Colon (tissue), 2 donors: Measurements from ENCODE around the gene PTPRG.

Experiments used
- FAIRE-seq: peaks from 2 replicates; lab custom pipeline; 2012; peaks lifted over from hg19 to GRCh38; lab: Jason Lieb, UNC
- donor health status: control.
- donor health status: control.

PTPRG gene

DNA sequence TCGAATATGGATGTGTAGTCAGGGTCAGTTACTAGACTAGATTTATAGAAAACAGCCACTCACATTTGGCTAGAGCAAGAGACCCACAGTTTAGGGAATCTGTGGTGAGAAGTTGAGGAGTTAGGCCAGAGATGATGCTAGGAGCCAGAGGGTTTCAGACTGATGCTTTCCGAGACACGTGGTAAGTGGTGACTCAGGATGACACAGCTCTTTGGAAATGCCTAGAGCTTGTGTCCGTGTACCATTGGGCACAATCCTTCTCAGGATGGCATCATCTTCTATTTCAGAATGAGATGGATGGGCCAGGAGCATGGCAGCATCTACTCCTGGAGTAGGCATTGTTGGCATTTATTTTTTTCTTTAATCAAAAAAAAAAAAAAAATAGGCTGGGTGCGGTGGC, 28.5 kb downstream of the PTPRG start:
- FAIRE-seq: no peak

DNA sequence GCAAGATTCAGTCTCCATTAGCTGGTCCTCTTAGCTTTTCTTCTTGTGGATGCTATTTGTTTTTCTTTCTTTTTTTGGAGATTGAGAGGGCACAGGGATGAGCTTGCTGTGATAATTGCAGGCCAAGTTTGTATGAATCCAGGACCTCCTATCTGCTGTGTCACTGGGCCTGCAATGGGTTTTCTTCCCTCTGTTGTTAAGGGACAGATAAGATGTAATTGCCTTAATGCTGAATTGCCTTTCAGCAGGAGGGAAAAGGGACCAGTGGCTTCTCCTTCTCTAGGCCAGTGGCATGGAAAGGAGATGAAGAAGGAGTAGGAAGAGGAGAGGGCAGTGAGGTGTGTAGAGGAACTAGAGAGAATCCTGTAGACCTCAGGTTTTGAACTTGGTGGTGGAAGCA, 29.9 kb downstream of the PTPRG start:
- no peak for FAIRE-seq

DNA sequence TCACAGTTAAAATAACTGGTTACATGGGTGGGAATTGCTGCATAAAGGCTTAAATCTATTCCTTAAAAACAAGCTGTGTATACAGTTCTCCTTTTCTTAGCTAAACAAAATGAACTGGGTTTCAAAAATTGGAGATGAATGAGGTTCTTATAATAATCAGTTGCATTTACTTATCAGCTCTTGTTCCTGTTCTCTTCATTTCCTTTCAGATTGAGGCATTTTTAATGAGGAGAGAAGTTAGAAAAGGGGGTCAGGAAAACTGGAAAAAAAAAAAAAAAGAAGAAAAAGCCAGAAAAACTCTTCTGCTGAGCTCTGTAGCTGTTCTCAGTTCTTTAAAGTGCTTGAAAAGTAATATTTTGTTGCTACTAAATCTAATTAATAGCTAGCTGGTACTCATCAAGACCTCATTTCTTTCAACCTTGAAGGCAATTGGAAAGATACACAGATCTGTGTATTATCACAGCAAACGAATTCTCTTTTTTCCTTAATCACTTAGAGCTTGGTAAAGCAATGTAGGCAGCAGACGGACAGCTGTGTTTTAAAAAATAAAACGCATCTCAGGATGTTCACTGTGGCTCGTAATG, 32.2 kb downstream of the PTPRG start:
- no peak for FAIRE-seq

DNA sequence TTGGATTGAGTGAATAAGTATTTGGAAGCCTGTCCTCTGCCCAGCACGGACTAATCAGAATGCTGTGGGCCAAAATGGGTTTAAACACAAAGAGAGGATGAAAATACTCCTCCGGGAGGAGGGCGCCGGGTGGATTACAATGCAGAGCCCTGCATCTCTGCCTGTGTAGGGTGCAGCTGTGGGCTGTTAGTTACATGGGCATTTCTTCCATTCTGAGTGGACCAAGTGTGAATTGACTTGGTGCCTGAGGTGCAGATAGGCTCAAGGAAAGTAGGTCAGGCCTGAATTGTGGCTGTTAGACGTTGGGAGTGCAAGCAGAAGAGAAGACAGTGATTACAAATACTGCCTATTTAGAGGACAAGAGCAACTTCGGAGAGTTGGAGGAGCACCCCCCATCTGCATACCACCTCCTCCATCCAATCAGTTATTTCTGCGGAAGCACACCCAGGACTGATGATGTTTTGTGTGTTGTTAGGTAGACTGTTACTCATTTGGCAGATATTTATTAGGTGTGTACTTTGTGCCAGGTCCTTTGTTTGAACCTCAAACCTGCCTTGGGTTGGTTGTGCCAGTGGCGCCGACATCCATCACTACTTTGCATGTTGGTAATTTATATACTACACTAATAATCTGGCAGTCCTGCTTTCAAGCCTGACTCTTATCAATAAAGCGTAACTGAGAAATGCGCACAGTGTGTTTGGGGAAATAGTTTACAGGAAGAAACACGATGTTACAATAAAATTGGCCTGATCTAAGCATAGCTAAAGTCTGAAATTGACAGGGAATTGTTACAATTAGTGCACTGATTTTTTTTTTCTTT, 33.0 kb downstream of the PTPRG start:
- FAIRE-seq: no peak

DNA sequence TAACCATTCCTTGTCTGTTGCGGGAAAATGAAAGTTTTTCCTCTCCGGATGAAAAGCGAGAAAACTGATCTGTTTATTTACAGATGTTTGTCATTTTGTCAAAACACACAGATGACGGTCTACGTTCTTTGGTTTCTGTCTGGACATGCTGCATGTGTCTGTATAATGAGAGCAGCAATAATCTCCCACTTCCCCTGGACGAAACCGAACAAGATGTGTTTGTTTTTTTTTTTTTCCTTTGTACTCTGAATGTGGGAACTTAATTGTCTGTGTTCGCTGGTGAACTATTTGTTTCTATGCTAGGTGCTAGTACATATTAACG, 33.6 kb downstream of the PTPRG start:
- no peak for FAIRE-seq

DNA sequence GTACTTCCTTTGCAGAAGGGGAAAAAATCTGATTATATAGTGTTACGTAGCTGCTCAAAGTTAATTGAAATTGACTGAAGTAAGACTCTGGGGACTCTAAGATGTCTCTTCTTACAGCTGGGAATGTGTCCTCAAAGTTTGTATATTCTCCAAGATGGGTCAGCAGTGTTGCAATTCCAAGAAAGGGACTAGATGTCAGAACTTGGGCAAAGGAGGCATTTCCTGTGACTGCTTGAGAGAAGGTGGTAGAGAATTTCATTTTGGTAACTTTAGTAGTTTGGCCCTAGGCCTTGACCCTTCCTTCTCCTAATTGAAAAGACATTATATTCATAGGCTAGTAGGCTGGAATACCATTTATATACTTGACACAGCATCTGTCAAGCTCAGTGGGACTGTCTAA, 33.9 kb downstream of the PTPRG start:
- FAIRE-seq: no peak

DNA sequence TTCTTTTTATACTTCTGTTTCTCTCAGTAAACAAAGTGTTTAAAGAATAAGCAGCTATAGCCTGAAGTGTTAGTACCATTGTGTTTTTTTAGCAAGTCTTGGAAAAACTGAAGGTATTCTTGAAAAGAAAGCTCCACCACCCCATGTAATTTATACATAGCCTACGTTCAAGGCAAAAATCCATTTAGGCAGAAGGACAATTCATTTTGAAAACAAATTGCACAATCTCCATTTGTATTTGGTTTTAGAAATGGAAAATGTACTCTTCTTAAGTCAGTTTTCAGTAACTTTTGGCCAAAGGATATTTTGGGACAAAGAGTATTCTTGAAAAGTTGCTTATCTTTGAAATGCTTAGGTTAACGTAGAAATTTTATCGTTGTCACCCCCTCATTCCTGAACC, 34.5 kb downstream of the PTPRG start:
- FAIRE-seq: no peak

DNA sequence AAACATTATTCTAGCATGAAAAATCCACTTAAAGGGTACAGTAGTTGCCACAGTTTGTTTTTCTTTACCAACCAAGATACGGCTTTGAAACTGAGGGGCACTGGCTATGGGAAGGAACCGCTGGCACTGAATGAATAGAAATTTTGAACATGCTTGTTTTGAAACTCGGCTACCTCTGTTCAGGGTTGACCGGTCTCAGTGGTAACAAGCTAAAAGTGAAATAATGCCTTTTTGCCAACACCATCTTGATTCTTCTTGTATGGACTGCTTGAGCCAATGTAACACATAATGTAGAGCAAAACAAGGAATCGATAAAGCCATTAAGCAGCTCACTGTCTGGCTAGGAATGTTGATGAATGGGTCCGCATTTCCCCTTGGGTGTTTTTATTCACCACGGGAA, 36.5 kb downstream of the PTPRG start:
- no peak for FAIRE-seq

DNA sequence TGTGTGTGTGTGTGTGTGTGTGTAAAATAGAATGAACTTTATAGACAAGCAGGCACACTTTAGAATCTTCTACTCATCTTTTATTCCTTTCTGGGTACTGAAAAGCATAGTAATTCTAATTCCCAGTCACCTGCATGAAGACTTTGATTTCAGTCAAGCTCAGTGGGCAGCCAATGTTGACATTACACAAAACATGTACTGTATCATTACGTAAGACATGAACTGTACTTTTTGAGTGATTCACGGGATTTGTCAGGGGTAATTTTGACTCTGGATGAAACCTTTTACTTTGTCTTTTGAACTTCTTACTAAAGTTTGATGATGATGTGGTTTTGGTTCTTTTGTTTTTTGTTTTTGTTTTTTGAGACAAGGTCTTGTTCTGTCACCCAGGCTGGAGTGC, 38.8 kb downstream of the PTPRG start:
- no peak for FAIRE-seq

DNA sequence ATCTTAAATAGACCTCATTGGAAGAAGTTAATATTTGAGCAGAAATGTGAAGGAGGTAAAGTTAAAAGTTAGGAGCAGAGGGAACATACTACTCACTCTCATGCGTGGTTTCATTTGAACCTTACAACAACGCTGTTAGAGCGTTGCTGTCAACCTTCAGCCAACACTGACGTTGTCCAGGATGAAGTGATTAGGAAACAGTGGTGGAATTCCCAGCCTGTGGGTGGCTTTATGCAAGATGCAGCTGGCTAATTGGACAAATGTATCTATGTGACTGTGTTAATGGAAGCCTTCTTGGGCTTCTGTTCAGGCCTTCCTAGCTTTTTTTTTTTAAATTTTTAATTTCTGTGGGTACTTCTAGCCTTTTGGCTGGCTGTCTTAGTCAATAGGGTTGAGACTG, 40.5 kb downstream of the PTPRG start:
- no peak for FAIRE-seq

DNA sequence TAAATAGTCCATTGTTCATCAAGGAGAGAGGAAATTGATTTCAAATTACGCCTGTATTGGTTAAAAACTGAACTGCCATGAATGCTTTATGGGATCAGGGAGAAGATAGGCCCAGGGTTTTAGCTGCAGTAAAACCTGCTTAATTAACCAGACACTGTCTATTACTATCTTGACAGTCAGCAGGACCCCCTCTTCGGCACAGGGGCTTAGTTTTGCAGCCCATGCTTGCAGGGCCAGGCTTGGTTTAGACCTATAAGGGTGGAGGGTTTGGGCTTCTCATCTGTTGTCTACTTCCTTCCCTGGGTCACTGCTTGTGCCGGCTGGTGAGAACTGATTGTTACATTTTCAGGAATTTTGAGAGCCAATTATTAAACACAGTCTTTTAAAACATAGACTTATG, 41.1 kb downstream of the PTPRG start:
- no peak for FAIRE-seq

DNA sequence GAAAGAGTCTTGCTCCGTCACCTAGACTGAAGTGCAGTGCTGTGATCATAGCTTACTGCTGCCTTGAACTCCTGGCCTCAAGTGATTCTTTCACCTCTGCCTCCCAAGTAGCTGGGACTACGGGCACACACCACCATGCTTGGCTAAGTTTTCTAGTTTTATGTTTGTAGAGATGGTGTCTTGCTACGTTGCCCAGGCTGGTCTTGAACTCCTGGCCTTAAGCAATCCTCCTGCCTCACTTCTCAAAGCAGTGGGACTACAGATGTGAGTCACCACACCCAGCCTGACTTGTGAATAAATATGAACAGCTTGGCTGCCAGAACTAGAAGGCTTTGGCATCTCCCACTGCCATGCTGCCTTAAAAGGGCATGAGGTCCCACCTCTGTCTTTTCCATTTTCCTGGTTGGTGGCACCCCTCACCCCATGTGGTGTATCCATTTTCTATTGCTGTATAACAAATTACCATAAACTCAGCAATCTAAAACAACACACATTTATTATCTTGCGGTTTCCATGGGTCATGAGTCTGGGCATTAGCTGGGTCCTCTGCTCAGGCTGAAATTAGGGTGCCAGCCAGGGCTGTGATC, 44.3 kb downstream of the PTPRG start:
- no peak for FAIRE-seq

DNA sequence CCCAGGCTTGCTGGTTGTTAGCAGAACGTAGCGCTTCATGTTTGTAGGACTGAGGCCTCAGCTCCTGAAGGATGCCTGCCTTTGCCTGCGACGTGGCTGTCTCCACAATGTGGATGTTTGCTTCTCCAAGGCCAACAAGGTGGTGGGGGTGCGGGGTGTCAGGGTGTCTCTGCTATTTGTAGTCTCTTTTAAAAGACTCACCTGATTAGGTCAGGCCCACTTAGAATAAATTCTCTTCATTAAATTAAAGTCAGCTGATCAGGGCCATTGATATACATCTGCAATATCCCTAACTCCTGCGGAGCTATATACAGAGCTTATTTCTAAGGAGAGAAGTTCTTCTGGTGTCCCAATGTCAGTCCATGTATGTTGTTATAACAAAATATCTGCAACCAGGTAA, 44.8 kb downstream of the PTPRG start:
- FAIRE-seq: no peak

DNA sequence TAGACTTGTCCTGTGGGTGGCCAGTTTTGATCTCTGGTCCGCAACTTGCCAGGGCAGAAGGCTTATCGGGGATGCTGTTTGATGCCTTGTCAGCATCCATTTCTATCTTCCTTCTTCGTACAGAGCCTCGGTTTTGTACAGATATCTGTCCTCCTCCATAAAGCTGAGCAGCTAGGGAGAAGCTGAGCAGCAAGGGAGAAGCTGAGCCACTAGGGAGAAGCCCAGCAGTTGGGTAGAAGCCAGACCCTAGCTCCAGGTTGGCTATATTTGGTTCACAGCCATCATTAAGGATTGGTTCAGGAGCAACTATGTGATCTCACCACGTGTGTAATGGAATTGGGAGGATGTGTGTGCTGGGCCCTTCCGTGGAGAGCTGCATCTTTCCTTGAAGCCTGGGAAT, 46.7 kb downstream of the PTPRG start:
- FAIRE-seq: no peak

DNA sequence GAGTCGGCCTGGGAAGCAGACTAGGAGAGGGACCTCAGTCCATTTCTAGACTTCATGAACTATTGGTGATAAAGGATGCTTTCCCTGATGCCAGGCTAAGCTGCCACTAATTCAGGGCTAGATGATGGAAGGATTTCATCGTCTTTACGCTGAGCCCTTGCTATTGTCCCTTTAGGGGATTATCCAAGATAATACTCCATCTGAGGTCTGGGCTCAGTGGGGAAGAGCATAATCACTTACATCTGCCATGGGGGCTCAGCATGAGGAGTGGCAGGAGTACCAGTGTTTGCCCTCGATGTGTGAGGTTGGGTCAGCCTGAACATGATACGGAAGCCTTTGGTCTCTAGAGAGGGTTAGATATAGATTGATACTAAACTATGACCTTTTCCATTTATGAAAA, 47.3 kb downstream of the PTPRG start:
- no peak for FAIRE-seq

DNA sequence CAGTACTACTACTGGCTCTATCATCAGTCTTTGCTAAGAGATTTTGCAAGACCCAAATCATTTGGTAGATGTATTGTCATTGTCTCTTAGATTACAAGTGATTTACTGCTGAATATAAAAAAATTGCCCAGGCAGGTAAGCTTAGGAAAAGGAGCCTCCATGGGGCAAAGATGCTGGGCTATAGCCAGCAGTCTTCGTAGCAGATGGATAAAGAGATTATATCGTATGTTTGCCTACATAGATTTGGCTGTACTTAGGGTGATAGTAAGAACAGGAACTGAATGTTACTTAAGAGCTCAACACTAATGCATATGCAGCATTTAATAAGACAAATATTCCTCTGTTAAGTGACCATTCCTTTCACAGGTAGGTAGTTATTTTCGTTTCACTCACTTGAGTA, 48.9 kb downstream of the PTPRG start:
- no peak for FAIRE-seq

DNA sequence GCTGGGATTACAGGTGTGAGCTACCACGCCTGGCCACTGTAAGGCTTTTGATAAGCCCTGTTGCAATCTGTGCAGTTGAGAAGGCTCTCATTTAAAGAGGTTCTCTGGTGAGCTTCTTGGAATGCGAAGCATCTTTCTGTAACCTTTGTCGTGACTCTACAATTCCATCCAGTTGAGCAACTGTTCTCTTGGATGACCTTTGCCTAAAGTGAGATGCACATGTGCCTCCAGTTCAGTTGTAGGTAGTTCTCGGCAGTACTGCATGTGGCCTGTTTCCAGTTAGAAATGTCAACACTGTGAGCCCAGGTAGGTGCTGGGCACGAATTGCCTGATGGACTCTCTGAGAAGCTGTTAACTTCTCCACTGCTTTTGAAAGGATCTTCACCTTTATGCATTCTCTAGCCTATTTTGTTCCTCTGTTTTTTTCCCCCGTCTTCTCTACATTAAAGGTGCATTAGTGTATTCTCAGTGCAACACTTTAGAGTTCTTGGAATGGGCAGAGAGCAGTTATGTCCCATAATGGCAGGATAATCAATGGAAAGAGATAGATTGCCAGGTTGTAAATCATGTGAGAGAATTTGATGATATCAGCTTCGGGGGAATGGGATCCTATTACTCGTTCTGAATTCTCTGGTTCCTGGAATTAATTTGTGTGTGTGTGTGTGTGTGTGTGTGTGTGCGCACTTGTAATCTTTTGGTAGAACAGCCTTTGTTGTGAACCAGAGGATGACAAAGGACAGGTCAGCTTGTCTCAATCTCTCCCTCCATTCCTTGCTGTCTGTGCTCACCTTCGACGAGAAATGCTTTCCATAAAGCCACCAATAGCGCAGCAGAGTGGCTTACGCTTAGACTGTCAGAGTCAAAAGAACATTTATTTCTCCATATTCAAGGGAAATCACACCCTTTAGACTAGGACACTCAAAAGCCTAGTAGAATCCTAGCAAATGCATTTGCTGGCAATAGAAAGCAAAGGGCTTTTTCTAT, 51.1 kb downstream of the PTPRG start:
- FAIRE-seq: no peak

DNA sequence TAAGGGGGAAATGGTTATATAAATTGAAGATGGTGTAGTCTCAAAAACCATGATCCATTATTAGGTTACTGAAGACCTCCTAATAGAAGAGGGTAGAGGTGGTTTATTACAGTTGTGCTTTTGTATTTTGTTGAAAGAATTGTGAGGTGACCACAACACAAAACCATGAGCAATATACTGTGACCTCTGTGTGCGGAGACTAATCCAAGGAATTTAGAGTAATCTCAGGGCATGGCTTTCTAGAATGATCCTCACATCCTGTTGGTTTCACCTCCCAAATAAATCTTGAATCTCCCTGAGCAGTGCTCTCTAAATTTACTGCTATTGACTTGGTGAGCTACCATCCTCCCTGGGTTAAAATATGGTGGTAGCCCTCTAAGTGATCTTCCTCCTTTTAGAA, 52.3 kb downstream of the PTPRG start:
- no peak for FAIRE-seq

DNA sequence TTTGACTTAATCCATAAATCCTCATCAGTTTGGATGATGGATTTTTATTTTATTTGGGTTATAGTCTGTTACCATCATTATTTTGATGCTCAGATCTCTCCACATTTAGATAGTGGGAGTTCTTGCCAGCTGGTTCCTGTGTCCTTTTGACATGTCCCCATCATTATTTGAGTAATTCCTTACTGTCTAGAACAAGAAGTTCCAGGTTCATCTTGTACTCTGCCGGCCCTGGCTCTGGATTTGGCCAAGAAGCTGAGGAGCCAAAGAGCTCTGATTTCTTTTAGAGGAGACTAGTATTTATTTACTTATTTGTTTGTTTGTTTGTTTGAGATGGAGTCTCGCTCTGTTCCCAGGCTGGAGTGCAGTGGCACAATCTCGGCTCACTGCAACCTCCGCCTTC, 54.3 kb downstream of the PTPRG start:
- no peak for FAIRE-seq

DNA sequence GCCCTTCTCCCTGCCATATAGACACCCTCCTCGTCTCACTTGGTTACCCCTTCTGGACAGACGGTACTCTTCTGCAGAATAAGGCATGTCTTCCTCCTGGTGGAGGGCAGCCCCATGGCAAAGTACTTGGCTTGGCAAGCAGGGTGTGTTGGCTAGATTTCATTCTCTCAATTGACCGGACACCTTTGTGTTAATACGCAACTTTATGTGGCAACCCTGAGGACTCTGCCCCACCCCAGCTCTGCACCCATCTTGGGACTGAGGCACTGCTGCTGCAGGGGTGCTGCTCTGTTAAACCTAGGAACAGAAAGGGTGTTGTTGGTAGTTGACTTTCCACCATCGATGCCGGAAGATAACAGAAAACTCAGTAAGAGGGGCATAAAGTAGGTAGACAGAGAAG, 55.2 kb downstream of the PTPRG start:
- FAIRE-seq: no peak

DNA sequence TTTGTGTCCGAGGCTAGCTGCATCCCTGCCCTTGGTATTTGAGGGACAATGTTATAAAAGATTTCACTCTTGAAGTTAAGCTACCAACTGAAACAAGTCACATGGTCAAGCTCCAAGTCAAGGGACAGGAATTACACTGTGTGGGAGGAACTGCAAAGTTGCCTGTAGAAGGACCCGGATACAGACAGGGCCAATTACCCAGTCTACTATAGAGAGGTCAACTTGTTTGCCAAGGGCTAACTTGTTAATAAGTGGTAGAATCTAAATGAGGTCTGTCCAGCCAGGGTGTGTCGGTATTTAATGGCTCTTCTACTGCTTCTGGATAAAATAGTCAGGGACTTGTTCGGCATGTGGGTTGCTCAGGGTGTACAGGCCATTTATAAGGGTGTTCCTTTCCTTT, 55.7 kb downstream of the PTPRG start:
- no peak for FAIRE-seq

DNA sequence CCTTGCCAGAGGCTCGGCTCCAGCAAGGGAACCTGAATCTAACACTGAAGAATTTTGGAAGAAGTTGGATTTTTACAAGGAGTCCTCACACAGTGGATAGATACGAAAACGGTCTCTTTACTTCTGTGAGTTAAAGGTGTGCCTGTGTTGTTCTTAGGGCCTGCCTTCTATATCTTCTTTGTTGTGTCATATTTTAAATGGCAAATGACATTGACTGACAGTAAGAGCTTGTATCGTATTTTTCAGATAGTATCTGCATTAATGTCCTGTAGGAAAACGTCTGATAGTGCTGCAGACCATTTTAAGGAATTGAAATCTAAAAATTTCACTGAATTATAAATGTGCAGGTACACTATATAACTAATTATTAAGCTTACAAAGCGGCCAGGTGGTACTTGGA, 56.3 kb downstream of the PTPRG start:
- no peak for FAIRE-seq

DNA sequence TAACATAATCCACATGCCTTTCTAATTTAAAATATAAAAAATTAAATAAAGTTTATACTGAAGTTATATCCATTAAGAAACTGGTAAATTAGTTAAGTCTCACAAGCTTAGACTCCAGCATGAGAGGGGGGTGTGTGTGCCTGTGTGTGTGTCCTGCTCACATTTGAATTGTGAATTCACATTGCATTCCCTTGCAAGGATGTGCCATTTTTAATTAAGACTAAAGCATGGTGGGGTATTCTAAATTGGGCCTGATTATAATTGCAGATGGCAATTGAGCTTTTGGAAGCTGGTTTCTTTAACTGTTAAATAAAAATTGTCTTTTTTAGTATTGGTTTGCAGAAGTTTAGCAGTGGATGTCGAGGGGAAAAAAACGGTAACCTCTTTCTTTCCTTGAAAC, 56.9 kb downstream of the PTPRG start:
- no peak for FAIRE-seq
